Activated CD4-positive, CD25-positive, alpha-beta regulatory T cell treated with anti-CD3 and anti-CD28 coated beads, Interleukin-2, amount 50 U/mL, for 72 hours (primary cell): ENCODE measurements around the gene MRPL23.

Experiments
- DNase-seq: peaks from one replicate; pipeline ENCODE4 v3.0.0; 2021

Gene MRPL23

GRCh38 chr11:1998290-1998689, 51.2 kb downstream of the MRPL23 start:
- no peak for DNase-seq

- DNase-seq, result no peak
Measured at GRCh38 chr11:1998861-1999260, 51.7 kb downstream of the MRPL23 start.

- DNase-seq, result no peak
Measured at GRCh38 chr11:2002042-2002776, 55.1 kb downstream of the MRPL23 start.

GRCh38 chr11:2002807-2003206, 55.7 kb downstream of the MRPL23 start:
- DNase-seq, result no peak

- DNase-seq, result no peak
Measured at GRCh38 chr11:2004466-2004865, 57.3 kb downstream of the MRPL23 start.
